ENCODE data around the gene DAPK1. TPM values are rescaled to one million over a fixed set of nuclear protein-coding genes. Genes with fewer than 3 reads are reported as not detected.

DAPK1 gene
- total and polyA plus RNA-seq, 2 experiments from 2014 or later, result 44.4 to 62.3 TPM

DNA sequence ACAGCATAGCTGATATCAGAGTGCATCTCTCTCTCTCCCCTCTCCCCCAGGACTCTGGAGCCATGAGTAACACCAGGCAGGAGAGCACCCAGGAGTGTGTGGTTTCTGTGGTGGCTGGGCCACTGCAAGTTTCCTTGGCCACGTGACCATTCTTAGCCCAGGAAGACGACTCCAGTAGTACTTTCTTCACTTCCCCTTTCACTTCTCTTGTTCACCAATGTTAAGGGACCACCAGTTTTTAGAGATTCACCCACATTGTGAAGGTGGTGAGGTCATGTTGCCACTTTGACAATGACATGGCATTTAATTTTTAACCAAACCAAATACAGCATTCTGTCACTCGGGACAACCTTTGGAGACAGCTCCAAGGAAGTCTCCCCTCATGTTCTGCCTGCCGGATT lies 17.9 kb upstream of the DAPK1 start:
- TF ChIP-seq EZH2phosphoT487 (IDR thresholded peaks at IDR 0.05; ENCODE audit: low read depth, severe bottlenecking, unreplicated experiment) (no peak), EZH2 (IDR thresholded peaks at IDR 0.05; ENCODE audit: borderline replicate concordance) (no peak)
- TF ChIP-seq, protein P1, sequence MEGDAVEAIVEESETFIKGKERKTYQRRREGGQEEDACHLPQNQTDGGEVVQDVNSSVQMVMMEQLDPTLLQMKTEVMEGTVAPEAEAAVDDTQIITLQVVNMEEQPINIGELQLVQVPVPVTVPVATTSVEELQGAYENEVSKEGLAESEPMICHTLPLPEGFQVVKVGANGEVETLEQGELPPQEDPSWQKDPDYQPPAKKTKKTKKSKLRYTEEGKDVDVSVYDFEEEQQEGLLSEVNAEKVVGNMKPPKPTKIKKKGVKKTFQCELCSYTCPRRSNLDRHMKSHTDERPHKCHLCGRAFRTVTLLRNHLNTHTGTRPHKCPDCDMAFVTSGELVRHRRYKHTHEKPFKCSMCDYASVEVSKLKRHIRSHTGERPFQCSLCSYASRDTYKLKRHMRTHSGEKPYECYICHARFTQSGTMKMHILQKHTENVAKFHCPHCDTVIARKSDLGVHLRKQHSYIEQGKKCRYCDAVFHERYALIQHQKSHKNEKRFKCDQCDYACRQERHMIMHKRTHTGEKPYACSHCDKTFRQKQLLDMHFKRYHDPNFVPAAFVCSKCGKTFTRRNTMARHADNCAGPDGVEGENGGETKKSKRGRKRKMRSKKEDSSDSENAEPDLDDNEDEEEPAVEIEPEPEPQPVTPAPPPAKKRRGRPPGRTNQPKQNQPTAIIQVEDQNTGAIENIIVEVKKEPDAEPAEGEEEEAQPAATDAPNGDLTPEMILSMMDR (IDR thresholded peaks at IDR 0.05; ENCODE audit: poor library complexity), result no peak
- DNase-seq (ENCODE audit: low spot score), result peak; percentile 55
- H3K36me3 ChIP-seq (replicated peaks; ENCODE audit: insufficient read depth, low read depth), result no peaks in the 10 kb centered on the region
- H3K4me1 ChIP-seq (ENCODE audit: insufficient read depth), result no peaks in the 10 kb centered on the region
- 70% methylated on average over 4 of the region's 4 CpGs for WGBS (ENCODE audit: low lambda C conversion rate, missing lambda C conversion rate)
- H3K4me2 ChIP-seq, result no peak overlapping the region
- no peaks in the 10 kb centered on the region for H3K9me3 ChIP-seq (ENCODE audit: low read depth)
- no peaks in the 10 kb centered on the region for H3K9me2 ChIP-seq (replicated peaks; ENCODE audit: insufficient read depth)
- no peak overlapping the region for H3K4me3 ChIP-seq
- no peaks in the 10 kb centered on the region for H3K79me2 ChIP-seq
- H3K27ac ChIP-seq, result peak overlapping the region; percentile 23
- no peaks in the 10 kb centered on the region for H3K27me3 ChIP-seq
- H2AFZ ChIP-seq, result no peak overlapping the region
- no peaks in the 10 kb centered on the region for H4K20me1 ChIP-seq (ENCODE audit: insufficient read depth, poor library complexity, severe bottlenecking)

DNA sequence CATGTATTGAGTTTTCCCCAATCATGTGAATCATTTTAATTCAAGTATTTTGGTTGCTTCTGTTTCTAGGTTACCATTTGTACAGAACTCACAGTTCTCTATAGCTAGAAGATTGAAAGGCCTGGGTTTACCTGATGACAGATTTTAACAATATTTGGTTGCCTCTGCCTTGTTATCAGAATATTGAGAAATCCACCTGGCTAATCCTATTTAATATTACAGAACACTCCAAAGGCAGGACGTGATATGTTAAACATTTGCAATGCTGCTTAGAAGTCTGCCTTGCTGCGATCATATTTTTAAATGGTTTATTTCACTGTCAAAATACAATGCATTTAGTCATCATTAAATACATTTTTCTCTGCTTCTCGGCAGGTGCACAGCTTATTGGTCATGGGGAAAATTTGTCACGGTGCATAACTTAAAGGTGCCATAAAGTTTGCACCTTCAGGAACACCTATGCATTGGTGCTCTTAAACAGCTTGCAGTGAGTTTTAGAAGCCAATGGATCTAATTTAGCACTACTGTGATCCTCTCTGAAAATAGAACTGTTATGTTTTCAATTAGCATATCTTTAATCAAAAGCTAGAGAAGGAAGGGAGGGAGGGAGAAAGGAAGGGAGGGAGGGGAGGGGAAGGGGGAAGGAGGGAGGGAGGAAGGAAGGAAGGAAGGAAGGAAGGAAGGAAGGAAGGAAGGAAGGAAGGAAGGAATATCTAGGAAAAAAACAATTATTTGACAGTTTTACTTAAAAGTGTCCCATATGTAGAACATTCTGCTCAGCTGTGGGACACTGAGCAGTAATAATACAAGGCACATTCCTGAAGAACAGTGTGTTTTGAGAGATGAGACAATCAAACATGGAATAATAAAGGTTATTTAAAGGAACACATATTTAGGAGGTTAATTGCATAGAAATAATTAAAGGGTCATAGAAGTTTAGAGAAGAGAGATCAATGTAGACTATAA lies 15.5 kb upstream of the DAPK1 start:
- Histone ChIP-seq H4K20me1 (ENCODE audit: insufficient read depth, poor library complexity, severe bottlenecking) (no peaks in the 10 kb centered on the region), H3K4me3 (no peak overlapping the region), H3K27me3 (no peaks in the 10 kb centered on the region), H3K27ac (no peak overlapping the region), H3K36me3 (replicated peaks; ENCODE audit: insufficient read depth, low read depth) (no peaks in the 10 kb centered on the region), H3K79me2 (no peaks in the 10 kb centered on the region), H3K9me3 (ENCODE audit: low read depth) (no peaks in the 10 kb centered on the region), H3K9me2 (replicated peaks; ENCODE audit: insufficient read depth) (no peaks in the 10 kb centered on the region), H2AFZ (no peak overlapping the region), H3K4me1 (ENCODE audit: insufficient read depth) (no peaks in the 10 kb centered on the region), H3K4me2 (no peak overlapping the region)
- WGBS (ENCODE audit: low lambda C conversion rate, missing lambda C conversion rate), result 87% methylated on average over 4 of the region's 4 CpGs
- TF ChIP-seq EZH2 (IDR thresholded peaks at IDR 0.05; ENCODE audit: borderline replicate concordance), result no peak
- DNase-seq (ENCODE audit: low spot score), result no peak

DNA sequence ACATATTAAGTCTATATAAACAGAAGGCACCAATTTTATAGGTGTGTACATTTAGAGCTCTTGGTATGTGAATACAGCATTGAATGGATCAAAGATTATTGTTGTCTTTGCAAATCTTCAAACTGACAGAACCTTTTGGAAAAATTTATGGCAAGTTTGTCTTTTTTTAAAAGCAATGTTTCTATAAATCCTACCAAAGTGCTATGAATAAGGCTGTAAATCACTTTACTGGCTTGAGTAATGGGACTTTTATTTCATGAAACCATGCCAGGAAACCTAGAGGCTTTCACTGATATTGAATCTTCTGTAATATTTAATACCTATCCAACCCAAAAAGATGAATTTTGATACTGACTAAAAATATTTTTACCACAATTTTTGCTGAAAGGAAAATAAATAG lies 7.4 kb upstream of the DAPK1 start:
- Histone ChIP-seq H3K9me3 (ENCODE audit: low read depth) (no peaks in the 10 kb centered on the region), H3K79me2 (no peaks in the 10 kb centered on the region), H2AFZ (no peak overlapping the region), H3K4me2 (no peak overlapping the region), H3K36me3 (replicated peaks; ENCODE audit: insufficient read depth, low read depth) (no peaks in the 10 kb centered on the region), H3K4me3 (no peak overlapping the region), H3K4me1 (ENCODE audit: insufficient read depth) (no peaks in the 10 kb centered on the region), H4K20me1 (ENCODE audit: insufficient read depth, poor library complexity, severe bottlenecking) (no peaks in the 10 kb centered on the region), H3K27me3 (peaks cover 2% of the 10 kb centered on the region), H3K27ac (no peak overlapping the region), H3K9me2 (replicated peaks; ENCODE audit: insufficient read depth) (no peaks in the 10 kb centered on the region)
- no peak for TF ChIP-seq EZH2phosphoT487 (IDR thresholded peaks at IDR 0.05; ENCODE audit: low read depth, severe bottlenecking, unreplicated experiment)
- TF ChIP-seq, protein P1 (IDR thresholded peaks at IDR 0.05; ENCODE audit: poor library complexity), result no peak
- no peak for TF ChIP-seq EZH2 (IDR thresholded peaks at IDR 0.05; ENCODE audit: borderline replicate concordance)
- no peak for DNase-seq (ENCODE audit: low spot score)

DNA sequence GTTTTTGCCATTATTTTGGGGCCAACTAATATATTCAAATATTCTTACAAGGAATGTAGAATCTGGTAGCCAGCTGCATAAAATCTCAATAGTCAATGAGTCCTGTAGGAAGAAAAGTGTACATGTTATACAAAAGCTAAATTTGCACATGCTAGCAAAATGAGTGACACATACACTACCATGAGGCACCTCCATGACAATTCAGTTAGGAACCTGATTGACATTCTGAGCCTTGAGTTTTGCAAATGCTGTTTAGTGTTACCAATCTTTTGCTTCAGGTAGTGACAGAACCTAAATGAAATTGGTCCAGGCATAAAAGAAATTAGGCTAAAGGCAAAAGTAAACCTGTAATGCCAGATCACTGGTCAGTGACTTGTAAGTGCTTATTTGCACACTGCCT lies 6.8 kb upstream of the DAPK1 start:
- TF ChIP-seq EZH2 (IDR thresholded peaks at IDR 0.05; ENCODE audit: borderline replicate concordance) (no peak), EZH2phosphoT487 (IDR thresholded peaks at IDR 0.05; ENCODE audit: low read depth, severe bottlenecking, unreplicated experiment) (no peak)
- TF ChIP-seq, protein P1 (IDR thresholded peaks at IDR 0.05; ENCODE audit: poor library complexity), result no peak
- no peaks in the 10 kb centered on the region for H3K36me3 ChIP-seq (replicated peaks; ENCODE audit: insufficient read depth, low read depth)
- no peak overlapping the region for H2AFZ ChIP-seq
- no peaks in the 10 kb centered on the region for H3K79me2 ChIP-seq
- DNase-seq (ENCODE audit: low spot score), result no peak
- H3K4me2 ChIP-seq, result no peak overlapping the region
- peaks cover 2% of the 10 kb centered on the region for H3K27me3 ChIP-seq
- no peak overlapping the region for H3K27ac ChIP-seq
- H3K9me3 ChIP-seq (ENCODE audit: low read depth), result no peaks in the 10 kb centered on the region
- no peaks in the 10 kb centered on the region for H3K9me2 ChIP-seq (replicated peaks; ENCODE audit: insufficient read depth)
- H4K20me1 ChIP-seq (ENCODE audit: insufficient read depth, poor library complexity, severe bottlenecking), result no peaks in the 10 kb centered on the region
- H3K4me1 ChIP-seq (ENCODE audit: insufficient read depth), result no peaks in the 10 kb centered on the region
- H3K4me3 ChIP-seq, result no peak overlapping the region
